HG03039 (cell line): ENCODE measurements around the gene PAK2.
"Not testable (repeated sequence)": the region's sequence is repeated elsewhere in the genome, so short reads cannot be mapped to it uniquely, and the experiment has no call there.

Experiments used
- ATAC-seq: cut with Tn5 transposase; IDR thresholded peaks from one replicate; pipeline ENCODE4 v1.9.1; 2021; ENCODE audit warnings: mild to moderate bottlenecking, moderate library complexity; ENCODE audit not compliant: unreplicated experiment

PAK2 gene

DNA sequence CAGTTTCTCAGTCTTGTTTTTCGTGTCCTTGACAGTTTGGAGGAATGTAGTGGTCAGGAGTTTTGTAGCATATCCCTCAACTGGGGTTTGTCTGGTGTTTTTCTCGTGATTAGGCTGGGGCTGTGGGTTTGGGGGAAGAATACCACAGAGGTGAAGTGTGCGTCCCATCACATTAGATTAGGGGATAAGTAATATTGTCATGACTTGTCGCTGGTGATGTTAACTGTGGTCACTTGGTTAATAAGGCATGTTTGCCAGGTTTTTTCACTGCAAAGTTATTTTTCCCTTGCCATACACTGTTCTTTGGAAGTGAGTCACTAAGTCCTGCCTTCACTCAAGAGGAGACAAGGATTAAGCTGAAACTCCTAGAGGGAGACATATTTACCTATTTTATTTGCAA is 39.1 kb downstream of the PAK2 start:
- no peak for ATAC-seq

DNA sequence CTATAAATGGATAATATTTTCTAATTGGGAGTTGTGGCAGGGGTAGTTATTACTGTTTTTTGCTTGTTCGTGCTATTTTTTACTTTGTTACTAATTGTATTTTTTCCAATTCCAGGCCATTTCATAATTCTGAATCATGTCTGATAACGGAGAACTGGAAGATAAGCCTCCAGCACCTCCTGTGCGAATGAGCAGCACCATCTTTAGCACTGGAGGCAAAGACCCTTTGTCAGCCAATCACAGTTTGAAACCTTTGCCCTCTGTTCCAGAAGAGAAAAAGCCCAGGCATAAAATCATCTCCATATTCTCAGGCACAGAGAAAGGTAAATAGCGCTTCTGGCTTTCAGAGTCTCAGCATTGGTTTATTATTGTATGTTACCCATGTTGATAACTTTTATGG is 42.9 kb downstream of the PAK2 start:
- no peak for ATAC-seq

DNA sequence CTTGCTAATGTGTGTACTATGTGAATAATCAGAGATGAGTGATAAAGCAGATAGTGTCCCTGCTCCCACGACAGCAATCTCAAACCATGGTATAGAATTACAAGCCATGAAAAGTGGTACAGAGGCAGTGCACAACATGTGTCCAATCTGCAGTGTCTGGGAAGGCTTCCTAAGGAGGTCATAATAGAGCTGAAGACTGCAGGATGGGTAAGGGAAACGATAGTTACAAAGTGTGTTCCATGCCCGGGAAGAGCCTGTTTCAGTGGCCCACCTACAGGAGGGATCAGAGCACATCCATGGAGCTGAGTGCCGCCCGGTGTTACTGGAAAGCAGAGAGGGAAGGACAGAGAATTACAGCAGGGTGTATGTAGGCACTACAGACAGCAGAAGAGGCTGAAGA is 48.9 kb downstream of the PAK2 start:
- ATAC-seq = no peak

DNA sequence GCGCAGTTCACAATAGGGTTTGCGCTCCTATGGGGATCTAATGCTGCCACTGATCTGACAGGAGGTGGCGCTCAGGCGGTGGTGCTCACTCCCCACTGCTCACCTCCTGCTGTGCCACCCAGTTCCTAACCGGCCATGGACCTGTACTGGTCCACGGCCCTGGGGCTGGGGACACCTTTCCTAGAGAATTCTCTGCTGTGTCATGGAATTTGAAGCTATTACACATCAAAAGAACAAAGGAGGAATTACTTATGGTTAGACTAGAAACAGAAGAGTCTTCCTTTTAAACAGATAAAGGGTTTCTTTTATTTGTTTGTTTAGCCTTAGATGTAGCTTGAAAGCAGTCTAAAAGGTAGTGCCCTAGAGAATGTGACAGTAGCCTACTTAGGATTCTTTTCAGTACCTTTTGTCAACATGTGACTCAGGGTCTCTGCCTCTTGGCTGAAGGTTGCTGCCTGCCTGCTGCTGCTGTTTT is 50.3 kb downstream of the PAK2 start:
- ATAC-seq = no peak

DNA sequence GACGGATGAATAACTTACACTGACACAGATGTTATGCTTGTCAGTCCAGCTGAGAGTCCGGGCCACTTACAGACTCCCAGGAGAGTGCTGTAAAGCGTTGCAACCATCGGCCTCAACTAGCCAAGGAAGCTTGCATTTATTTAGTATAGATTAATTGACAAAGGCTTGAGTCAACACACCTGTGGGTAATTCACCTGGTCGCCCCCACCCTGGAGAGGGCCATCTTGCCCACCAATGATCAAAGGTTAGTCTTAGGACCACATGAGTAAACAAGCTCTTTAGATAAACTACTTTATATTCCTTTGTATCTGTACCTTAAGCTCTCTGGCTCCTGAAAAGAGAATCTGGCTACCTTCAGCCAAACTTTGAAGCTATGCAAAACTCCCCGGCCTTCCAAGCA is 51.0 kb downstream of the PAK2 start:
- ATAC-seq = no peak

DNA sequence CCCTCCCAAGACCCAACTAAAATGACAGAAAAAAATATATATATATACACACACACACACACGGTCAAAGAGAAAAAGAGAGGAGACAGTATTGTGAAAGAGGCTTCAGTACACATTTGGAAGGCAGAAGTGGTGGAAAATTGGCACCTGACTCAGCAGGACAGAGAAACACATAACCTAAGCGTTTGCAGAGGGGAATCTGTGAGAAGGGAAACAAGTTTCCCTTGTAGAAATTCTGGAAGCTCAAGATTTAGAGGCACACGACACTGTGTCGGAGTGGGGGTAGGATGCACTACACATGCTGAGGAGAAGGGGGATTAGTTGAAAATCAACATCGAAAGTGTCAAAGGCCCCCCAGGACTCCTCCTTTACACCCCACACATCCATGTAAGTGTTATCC is 53.1 kb downstream of the PAK2 start:
- no peak for ATAC-seq

DNA sequence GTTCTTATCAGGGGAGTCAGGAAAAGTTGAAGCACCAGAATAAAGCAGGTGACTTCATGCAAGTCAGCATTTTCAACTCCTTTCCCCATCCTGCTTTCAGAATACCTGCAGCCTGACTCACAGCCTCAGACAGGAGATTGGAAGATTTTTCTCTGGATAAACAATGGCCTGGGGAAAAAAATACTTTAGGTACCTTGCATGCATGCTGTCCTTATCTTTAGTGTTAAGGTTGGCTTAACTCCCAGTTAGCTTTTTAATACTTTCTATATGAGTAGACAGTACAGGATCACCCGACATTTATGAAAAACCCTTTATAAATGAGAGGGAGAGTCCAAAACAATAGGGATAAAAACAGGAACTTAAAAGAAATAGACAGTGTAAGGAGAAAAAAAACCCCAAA is 53.6 kb downstream of the PAK2 start:
- ATAC-seq = no peak

DNA sequence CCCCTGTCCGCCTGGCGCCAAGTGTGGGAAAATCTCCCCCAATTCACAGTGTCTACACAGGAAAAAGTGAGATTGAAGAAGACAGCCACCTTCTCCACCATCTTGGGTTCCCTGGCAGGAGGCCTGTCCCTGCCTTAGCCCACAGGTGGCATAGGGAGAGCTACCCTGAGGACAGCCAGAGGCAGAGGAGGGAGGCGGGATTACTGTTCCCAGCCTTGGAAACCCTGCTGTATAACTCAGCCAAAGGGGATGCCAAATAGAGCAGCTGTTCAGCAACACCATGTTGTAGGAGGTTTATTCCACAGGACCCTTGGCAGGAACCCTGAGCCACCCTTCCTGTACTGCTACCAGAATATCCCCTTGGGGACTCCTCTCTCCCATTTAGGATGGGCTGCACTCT is 54.8 kb downstream of the PAK2 start:
- no peak for ATAC-seq

DNA sequence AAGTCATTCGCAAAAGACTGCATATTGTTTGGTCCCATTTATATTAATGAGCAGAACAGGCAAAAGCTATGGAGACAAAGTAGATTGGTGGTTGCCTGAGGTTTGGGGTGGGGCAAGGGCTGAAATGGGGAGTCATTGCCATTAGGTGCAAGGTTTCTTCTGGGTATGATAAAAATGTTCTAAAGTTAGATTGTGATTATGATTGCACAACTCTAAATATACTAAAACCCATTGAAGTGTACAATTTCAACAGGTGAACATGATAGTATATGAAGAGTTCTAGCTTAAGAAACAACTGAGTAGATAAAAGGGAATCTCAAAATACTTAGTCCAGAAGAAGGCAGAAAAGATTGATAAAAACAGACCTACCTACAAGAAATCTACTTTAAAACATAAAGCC is 56.7 kb downstream of the PAK2 start:
- ATAC-seq = no peak

DNA sequence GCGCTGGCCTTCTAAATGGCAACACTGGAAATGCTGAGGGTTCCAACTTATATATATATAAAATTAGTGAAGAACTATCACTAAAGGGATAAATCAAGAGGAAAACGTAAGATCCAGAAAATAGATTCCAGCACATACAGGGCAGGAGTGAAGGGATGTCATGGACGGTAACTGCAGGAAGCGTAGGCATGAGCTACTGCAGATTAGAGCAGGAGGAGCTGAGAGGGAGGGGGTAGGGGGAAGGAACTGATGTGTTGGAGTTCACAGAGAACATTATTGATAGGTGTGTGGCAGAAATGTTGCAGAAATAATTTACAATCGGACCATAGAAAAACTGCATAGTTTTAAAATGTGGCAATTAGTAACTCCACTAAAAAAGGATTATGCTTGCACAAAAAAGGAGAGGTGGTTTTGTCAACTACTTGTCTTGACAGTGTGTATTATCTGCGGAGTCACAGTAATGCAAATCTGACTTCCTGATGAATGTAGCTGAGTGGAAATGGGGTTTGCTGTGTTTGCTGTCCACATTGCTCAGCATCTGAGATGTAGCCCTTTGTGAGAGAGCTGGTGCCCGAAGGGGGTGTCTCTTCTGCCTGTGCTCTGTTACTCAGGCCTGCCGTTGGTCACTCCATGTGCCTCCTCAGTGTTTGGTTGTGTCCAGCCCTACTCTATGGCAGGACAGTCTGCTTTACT is 61.2 kb downstream of the PAK2 start:
- ATAC-seq = no peak

DNA sequence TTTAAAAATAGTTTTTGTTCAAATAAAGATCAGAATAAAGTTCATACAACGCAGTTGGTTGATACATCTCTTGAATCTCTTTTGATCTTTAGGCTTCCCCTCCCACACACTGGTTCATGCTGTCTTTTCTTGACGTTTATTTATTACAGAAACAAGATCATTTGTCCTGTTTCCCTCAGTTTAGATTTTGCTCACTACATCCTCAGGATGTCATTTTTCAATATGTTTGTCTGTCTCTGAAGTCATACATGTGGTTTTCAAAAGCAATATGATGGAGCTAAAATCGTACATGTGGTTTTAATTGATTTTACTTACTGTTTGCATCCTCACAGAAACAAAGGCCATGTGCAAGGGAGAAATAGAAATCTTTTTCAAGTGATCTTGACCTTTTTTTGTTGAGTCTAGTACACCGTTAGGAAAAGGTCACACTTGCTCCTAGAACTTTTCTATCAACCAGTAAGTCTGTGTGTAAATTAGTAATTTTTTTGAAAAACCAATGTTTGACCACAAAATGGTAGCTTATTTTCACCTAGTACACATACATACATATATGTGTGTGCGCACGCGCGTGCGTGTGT is 64.3 kb downstream of the PAK2 start:
- ATAC-seq = no peak

DNA sequence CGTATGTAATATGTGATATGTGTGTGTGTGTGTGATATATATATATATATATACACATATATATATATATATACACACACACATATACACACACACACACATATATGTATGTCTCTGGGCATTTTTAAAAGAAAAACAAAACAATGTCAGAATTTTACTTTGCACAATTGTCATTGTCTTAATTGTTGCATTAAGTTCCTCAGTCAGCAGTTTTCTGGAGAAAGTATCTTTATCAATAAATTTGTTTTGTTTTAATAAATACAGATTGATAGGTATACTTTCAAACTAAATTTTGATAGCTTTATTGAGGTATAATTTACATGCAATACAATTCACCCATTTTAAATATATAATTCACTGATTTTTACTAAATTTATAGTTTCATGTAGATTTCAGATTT is 65.1 kb downstream of the PAK2 start:
- no peak for ATAC-seq

DNA sequence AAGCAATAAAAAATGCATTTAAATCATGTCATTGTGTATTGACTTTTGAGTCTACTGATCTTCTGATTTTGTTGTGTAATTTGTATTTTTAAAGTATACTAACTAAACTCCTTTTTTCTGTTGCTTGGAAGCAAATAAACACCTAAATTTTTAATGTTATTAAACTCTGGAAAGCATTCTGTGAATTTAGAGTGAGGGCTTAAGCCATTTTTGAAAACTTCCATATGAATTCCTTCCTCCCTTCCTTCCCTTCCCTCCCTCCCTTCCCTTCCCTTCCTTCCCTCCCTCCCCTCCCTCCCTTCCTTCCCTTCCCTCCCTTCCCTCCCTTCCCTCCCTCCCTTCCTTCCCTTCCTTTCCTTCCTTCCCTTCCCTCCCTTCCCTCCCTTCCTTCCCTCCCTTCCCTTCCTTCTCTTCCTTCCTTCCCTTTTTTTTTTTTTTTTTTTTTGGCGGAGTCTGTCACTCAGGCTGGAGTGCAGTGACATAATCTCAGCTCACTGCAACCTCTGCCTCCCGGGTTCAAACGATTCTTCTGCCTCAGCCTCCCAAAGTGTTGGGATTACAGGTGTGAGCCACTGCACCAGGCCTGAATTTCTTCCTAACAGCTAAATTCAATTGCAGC is 71.4 kb downstream of the PAK2 start:
- ATAC-seq = no peak

DNA sequence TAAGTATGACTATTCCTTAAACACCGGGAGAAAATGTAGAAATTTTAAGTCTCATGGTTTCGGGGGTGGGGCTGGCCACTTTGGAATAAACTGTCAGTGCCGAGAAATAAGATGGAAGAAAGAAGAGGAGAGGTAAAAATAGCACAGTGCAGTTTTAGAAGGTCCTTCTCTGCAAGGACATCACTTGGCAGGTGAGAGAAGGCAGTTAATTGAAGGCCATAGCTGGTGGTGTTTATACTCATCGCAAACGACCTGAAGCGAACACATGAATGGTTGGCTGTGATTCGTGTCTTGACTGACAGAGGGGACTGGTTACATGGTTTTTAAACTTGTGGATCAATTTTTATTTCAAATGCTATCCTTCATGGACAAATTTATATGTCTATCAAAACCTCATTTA is 73.2 kb downstream of the PAK2 start:
- no peak for ATAC-seq

DNA sequence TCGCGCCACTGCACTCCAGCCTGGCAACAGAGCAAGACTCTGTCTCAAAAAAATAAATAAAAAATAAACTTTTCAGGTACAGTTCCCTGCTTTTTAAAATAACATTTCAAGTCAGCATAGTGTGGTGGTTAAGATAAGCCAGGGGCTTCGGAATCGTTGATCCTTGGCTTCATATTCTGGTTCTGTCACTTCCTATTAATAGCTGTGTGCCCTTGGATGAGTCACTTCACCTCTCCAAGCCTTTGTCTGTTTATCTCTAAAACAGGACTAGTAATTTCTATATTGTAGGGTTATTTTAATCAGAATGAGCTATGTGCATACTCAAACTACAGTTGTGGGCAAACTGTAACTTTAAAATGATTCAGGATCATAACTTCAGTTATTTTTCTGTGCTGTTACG is 74.2 kb downstream of the PAK2 start:
- no peak for ATAC-seq

DNA sequence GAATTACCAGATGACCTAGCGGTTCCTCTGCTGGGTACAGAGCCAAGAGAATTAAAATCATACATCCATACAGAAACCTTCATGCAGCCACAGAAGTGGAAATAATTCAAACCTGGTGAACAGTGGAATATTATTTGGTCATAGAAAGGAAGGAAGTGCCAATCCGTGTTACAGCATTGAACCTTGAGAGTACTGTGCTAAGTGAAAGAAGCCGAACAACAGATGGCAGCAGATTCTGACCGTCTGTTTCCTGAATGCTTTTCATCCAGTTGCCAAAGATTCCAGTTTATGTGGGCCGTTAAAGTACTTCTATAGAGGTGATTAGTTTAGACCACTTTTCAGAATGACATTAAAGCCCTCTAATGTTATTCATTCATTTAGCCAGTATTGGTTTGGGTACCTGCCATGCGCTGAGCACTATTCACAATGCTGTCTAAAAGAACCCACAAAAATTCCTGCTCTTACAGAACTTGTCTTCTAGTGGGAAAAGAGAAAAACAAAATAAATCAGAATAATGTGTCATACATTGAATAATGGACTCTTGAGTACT is 82.2 kb downstream of the PAK2 start:
- no peak for ATAC-seq

DNA sequence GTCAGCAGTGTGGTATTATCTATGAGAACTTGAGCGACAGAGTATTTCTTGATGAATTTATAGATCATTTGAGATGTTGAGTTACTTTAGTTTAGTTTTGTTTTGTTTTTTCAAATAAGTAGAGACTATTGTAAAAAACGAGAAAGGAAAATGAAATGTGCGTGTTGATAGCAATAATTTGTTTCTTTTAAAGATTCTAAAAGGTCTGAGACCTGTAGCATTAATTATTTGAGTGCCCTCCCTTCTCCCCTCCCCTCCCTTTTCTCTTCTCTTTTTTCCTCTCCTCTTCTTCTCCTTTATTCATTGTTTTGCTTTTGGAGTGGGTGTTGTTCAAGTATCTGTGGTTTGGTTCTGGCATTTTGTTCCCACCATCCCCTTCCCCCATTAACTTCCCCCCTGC is 90.0 kb downstream of the PAK2 start:
- ATAC-seq = not testable (repeated sequence)

DNA sequence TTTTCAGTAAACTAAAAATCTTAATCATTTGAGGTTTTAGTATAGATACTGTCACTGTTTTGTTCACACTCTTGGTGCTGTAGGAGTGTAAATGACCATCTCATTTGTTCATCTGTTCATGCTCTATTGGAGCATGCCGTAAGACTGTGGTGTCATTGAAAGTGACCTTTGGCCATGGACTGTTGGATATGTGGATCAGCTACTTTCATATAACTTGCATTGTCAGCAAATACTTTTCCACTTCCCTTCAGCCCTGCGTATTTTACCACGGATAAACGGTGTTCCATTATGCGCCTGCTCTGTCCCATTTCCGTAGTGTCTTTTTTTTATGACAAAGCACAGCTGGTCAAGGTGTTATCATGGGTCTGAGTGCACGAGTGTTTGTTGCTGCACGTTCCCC is 95.4 kb downstream of the PAK2 start:
- ATAC-seq = no peak

DNA sequence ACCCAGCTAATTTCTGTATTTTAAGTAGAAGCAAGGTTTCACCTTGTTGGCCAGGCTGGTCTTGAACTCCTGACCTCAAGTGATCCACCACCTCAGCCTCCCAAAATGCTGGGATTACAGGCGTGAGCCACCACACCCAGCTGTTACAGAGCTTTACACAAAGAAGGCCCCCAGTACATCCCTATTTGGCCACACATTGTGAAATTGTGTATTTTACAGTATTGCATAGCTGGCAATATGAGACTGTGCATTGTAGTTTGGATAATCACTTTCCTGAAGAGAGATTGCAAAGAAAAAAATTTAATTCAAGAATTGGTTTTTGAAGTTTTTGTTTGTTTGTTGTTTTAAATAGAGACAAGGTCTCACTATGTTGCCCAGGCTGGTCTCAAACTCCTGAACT is 97.0 kb downstream of the PAK2 start:
- not testable (repeated sequence) for ATAC-seq

DNA sequence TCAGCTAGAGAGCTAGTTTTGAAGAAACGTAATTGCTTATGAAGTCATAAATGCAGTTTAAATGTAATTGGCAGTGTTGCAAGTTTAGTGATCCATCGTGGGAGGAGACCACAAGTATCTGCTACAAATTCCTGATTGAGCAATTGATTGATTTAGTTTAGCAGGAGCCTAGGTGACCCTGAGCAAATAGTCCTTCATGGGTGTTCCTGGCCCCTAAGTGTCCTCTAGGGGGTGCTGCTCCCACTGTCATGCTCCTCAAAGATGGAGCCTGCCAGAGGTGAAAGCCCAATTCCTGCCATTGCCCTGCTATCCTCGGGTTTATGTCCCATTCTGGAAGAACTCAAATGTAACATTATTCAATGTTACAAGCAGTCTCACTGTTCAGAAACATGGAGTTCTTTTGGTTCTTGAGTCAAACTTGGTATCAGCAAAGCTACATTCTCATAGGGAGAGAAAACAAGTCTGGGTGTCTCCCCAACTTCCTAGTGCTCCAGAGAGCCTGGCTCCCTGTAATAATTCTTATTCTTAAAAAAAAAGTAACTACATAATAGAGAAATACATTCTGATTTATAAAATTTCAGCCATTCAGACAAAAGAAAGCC is 98.3 kb downstream of the PAK2 start:
- ATAC-seq = no peak

DNA sequence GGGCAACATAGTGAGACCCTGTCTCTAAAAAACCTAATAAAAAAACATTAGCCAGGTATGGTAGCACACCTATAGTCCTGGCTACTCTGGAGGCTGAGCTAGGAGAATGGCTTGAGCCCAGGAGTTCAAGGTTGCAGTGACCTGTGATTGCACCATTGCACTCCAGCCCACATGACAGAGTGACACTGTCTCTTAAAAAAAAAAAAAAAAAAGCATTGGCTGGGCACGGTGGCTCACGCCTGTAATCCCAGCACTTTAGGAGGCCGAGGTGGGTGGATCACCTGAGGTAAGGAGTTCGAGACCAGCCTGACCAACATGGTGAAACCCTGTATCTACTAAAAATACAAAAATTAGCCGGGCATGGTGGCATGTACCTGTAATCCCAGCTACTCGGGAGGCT is 99.7 kb downstream of the PAK2 start:
- ATAC-seq = not testable (repeated sequence)
